Brain microvascular endothelial cell (primary cell): ENCODE data around the gene DOCK2.
A peak's percentile ranks its signal among the peaks of the same experiment; 100 is the strongest.
"Not testable (repeated sequence)": the region's sequence is repeated elsewhere in the genome, so short reads cannot be mapped to it uniquely, and the experiment has no call there.

ENCODE experiments used
- DNase-seq: peaks from one replicate; pipeline ENCODE4 v3.0.0-alpha.2; 2020
- H3K27ac ChIP-seq: fragments of 250-450 bp; sonication (Bioruptor Pico); 2 replicates; pipeline ENCODE4 v1.5.1; 2020; ENCODE audit warnings: mild to moderate bottlenecking, moderate library complexity
- H3K27me3 ChIP-seq: fragments of 250-450 bp; sonication (Bioruptor Pico); replicated peaks from 2 replicates; pipeline ENCODE4 v1.5.1; 2020; ENCODE audit warnings: mild to moderate bottlenecking
- H3K36me3 ChIP-seq: fragments of 250-450 bp; sonication (Bioruptor Pico); replicated peaks from 2 replicates; pipeline ENCODE4 v1.5.1; 2020; ENCODE audit warnings: mild to moderate bottlenecking
- H3K4me3 ChIP-seq: 2 replicates; pipeline ENCODE4 v1.5.1; 2011; ENCODE audit warnings: low read depth, mild to moderate bottlenecking, control low read depth, low read length, moderate library complexity
- in situ Hi-C: cut with HindIII; loops from 2 replicates; pipeline ENCODE4 v1.10.0; 2017; ENCODE audit warnings: low sequenced_read_pairs, low pct_ligation_motif_present
- TF ChIP-seq, protein P1 (sequence below): IDR thresholded peaks from 2 replicates; pipeline ENCODE4 v1.5.1; 2011; ENCODE audit warnings: low read depth, mild to moderate bottlenecking, moderate library complexity, low read length, control low read depth, inconsistent platforms; ENCODE audit errors: missing control alignments

Gene DOCK2

GRCh38 chr5:169832845-169833244 is 195.8 kb downstream of the DOCK2 start:
- no peak overlapping the region for H3K27ac ChIP-seq
- no peaks in the 10 kb centered on the region for H3K36me3 ChIP-seq
- no peaks in the 10 kb centered on the region for H3K27me3 ChIP-seq
- TF ChIP-seq, protein P1, sequence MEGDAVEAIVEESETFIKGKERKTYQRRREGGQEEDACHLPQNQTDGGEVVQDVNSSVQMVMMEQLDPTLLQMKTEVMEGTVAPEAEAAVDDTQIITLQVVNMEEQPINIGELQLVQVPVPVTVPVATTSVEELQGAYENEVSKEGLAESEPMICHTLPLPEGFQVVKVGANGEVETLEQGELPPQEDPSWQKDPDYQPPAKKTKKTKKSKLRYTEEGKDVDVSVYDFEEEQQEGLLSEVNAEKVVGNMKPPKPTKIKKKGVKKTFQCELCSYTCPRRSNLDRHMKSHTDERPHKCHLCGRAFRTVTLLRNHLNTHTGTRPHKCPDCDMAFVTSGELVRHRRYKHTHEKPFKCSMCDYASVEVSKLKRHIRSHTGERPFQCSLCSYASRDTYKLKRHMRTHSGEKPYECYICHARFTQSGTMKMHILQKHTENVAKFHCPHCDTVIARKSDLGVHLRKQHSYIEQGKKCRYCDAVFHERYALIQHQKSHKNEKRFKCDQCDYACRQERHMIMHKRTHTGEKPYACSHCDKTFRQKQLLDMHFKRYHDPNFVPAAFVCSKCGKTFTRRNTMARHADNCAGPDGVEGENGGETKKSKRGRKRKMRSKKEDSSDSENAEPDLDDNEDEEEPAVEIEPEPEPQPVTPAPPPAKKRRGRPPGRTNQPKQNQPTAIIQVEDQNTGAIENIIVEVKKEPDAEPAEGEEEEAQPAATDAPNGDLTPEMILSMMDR = no peak
- in situ Hi-C loops = no loop called here
- DNase-seq = no peak
- H3K4me3 ChIP-seq = no peak overlapping the region

- H3K27ac ChIP-seq, H3K36me3 ChIP-seq, H3K27me3 ChIP-seq, in situ Hi-C loops, H3K4me3 ChIP-seq: not testable (repeated sequence)
- peak; percentile 38 for DNase-seq
Measured at GRCh38 chr5:169833681-169834292, 196.7 kb downstream of the DOCK2 start.

- in situ Hi-C loops, H3K27ac ChIP-seq, H3K27me3 ChIP-seq, DNase-seq, H3K4me3 ChIP-seq, H3K36me3 ChIP-seq: not testable (repeated sequence)
Measured at GRCh38 chr5:169834540-169834939, 197.5 kb downstream of the DOCK2 start.

GRCh38 chr5:169836835-169837536 is 199.9 kb downstream of the DOCK2 start:
- no peak overlapping the region for H3K27ac ChIP-seq
- TF ChIP-seq, protein P1 = no peak
- no peak for DNase-seq
- H3K4me3 ChIP-seq = no peak overlapping the region
- no peaks in the 10 kb centered on the region for H3K36me3 ChIP-seq
- H3K27me3 ChIP-seq = no peaks in the 10 kb centered on the region
- in situ Hi-C loops = no loop called here

DNA sequence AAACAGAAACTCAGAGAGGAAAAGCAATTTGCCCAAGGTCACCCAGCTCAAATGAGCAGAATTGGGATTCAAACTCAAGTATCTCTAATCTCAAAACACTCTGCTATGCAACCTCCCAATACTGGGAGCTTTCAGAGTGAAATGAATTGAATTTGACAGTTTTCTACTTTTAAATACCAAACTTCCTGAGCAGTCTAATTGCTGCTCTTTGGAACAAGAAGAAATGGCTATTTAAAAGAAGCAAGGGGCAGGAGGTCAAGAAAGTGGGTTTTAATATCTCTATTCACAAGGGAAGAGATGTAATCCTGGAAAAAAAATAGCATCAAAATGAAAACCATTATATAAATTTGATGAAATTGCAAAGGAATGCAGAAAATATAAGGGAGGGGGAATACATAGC is 200.6 kb downstream of the DOCK2 start:
- TF ChIP-seq, protein P1 = no peak
- in situ Hi-C loops = no loop called here
- no peak for DNase-seq

GRCh38 chr5:169838688-169839087 is 201.6 kb downstream of the DOCK2 start:
- in situ Hi-C loops = no loop called here
- no peak overlapping the region for H3K27ac ChIP-seq
- TF ChIP-seq, protein P1 = no peak
- H3K4me3 ChIP-seq = no peak overlapping the region
- H3K27me3 ChIP-seq = no peaks in the 10 kb centered on the region
- H3K36me3 ChIP-seq = no peaks in the 10 kb centered on the region
- no peak for DNase-seq

More for the DNA sequence above, 200.6 kb downstream of the DOCK2 start:
- Histone ChIP-seq H3K27ac (no peak overlapping the region), H3K36me3 (no peaks in the 10 kb centered on the region), H3K27me3 (no peaks in the 10 kb centered on the region), H3K4me3 (no peak overlapping the region)

GRCh38 chr5:169840405-169840804 is 203.3 kb downstream of the DOCK2 start:
- H3K27me3 ChIP-seq = no peaks in the 10 kb centered on the region
- H3K4me3 ChIP-seq = no peak overlapping the region
- TF ChIP-seq, protein P1 = no peak
- no peak overlapping the region for H3K27ac ChIP-seq
- no peaks in the 10 kb centered on the region for H3K36me3 ChIP-seq
- in situ Hi-C loops = no loop called here
- DNase-seq = no peak
